Measurements from ENCODE around the gene CHTF18.
A peak's percentile ranks its signal among the peaks of the same experiment; 100 is the strongest.

- TF ChIP-seq CTCF (conservative IDR thresholded peaks at IDR 0.05; ENCODE audit: low read depth in 2 of 2), result peak; percentile 59 to 82
- TF ChIP-seq POLR2AphosphoS5 (IDR thresholded peaks at IDR 0.05; ENCODE audit: low read depth), result peak; percentile 81
- no peak for TF ChIP-seq EZH2phosphoT487 (IDR thresholded peaks at IDR 0.05; ENCODE audit: unreplicated experiment)
- no peak for TF ChIP-seq ZNF114 (CRISPR knock-in tag; IDR thresholded peaks at IDR 0.05)
These were observed 47.5 kb upstream of the CHTF18 start, which contains the start of gene CIAO3 for GRCh38 chr16:740764-741505.
